BE2C (cell line): ENCODE results near the gene SRCIN1.
"Not testable (repeated sequence)": the region's sequence is repeated elsewhere in the genome, so short reads cannot be mapped to it uniquely, and the experiment has no call there.

Experiments
- DNase-seq: peaks from one replicate; pipeline ENCODE4 v3.0.0-alpha.2; 2020
- H3K27me3 ChIP-seq: fragments of 250-450 bp; sonication (Bioruptor Pico); 2 replicates; pipeline ENCODE4 v1.5.1; 2020; ENCODE audit warnings: mild to moderate bottlenecking
- H3K36me3 ChIP-seq: fragments of 250-450 bp; sonication (Bioruptor Pico); 2 replicates; pipeline ENCODE4 v1.5.1; 2020; ENCODE audit warnings: mild to moderate bottlenecking
- H3K4me1 ChIP-seq: fragments of 250-450 bp; sonication (Bioruptor Pico); 2 replicates; pipeline ENCODE4 v1.5.1; 2020
- H3K4me3 ChIP-seq: 2 replicates; pipeline ENCODE4 v1.5.1; 2011; ENCODE audit warnings: low read depth, low read length
- H3K9me3 ChIP-seq: fragments of 250-450 bp; sonication (Bioruptor Pico); 2 replicates; pipeline ENCODE4 v1.5.1; 2020
- TF ChIP-seq, protein P1 (sequence below): IDR thresholded peaks from 2 replicates; pipeline ENCODE4 v1.5.1; 2012; ENCODE audit warnings: mild to moderate bottlenecking, low read depth, low read length

The SRCIN1 gene

DNA sequence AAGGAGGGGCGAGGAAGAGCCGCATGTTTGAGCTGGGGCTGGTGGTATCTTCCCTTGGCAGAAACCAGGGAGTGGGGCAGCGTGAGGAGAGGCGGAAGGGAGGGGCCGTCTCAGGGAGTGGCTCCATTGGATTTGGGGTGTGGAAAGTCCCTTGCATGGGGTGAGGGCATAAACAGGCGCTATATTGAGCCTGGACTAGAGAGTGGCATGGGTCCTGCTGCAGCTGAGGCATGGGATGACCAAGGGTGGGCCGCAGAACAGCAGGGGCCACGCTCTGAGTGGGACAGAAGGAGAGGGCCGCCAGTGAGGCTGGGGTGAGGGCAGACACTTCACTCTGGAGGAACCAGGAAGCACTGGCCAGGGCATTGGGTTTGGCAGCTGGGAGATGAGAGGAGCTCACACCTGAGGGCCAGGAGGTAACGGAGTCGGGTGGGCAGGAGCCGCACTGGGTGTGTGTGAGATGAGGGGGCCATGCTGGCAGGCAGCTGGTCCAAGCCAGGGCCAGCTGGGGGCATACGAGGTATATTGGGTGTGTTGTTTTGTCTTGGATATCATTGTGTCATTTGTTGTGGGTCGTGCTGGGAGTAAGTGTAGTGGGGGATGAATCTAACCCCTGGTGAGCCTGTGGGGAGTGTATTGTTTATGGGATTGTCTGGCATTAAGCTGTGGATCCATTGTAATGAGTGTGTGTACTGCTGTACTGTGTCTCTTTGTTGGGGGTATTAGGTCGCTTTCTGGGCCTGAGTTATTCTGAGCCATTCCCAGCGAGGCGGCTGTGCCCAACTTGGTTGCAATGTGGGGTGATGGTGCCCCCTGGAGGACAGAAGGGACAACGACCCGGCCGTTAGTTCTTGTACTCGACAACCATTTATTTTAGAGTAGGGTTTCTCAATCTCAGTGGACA, 121.3 kb downstream of the SRCIN1 start:
- not testable (repeated sequence) for H3K4me3 ChIP-seq, H3K9me3 ChIP-seq, H3K27me3 ChIP-seq, H3K36me3 ChIP-seq, H3K4me1 ChIP-seq
- TF ChIP-seq, protein P1, sequence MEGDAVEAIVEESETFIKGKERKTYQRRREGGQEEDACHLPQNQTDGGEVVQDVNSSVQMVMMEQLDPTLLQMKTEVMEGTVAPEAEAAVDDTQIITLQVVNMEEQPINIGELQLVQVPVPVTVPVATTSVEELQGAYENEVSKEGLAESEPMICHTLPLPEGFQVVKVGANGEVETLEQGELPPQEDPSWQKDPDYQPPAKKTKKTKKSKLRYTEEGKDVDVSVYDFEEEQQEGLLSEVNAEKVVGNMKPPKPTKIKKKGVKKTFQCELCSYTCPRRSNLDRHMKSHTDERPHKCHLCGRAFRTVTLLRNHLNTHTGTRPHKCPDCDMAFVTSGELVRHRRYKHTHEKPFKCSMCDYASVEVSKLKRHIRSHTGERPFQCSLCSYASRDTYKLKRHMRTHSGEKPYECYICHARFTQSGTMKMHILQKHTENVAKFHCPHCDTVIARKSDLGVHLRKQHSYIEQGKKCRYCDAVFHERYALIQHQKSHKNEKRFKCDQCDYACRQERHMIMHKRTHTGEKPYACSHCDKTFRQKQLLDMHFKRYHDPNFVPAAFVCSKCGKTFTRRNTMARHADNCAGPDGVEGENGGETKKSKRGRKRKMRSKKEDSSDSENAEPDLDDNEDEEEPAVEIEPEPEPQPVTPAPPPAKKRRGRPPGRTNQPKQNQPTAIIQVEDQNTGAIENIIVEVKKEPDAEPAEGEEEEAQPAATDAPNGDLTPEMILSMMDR = peak; percentile 80
- DNase-seq = peak; percentile 79

DNA sequence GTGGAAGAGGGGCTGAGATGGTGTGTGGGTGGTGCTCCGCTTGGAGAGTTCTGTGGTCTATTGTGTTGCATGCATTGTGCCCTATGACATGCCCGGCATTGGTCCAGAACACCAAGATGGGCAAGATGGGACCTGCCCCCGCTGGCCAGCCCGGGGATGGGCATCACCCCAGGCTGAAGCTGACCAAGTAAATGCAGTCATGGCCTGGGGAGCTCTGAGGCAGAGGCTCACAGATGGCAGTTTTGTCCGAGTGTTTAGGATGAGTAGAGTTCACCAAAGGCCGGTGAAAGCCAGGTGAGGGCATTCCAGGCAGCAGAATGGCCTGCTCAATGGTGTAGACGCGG, 123.1 kb downstream of the SRCIN1 start:
- H3K4me3 ChIP-seq, DNase-seq, H3K4me1 ChIP-seq, H3K27me3 ChIP-seq, H3K36me3 ChIP-seq, H3K9me3 ChIP-seq: not testable (repeated sequence)

DNA sequence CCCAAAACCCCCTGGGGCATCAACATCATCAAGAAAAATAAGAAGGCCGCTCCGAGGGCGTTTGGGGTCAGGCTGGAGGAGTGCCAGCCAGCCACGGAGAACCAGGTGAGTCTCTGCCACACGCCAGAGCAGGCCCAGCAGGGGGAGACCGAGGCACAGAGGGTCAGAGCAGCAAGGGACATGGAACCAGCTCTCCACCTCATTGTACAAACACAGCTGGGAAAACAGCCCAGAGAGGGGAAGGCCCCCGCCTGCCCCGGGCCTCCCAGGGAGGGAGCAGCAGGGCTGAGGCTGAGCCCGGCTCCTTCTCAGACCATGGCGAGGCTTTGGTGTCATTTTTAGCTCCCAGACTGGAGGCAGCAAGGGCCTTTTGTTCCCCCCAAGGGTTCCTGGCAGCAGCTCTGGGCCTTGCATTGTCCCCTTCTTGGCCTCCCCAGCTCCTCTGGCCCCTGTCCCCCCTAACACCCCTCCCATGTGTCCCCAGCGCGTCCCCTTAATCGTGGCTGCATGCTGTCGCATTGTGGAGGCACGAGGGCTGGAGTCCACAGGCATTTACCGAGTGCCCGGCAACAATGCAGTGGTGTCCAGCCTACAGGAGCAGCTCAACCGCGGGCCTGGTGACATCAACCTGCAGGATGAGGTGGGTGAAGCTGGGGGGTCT, 123.6 kb downstream of the SRCIN1 start:
- DNase-seq, H3K4me3 ChIP-seq, H3K36me3 ChIP-seq, H3K9me3 ChIP-seq, H3K4me1 ChIP-seq, H3K27me3 ChIP-seq: not testable (repeated sequence)
